Measurements from ENCODE around the gene HOXB2. TPM values are rescaled to one million over a fixed set of nuclear protein-coding genes. Genes with fewer than 3 reads are reported as not detected.
A peak's percentile ranks its signal among the peaks of the same experiment; 100 is the strongest.

HOXB2 gene
- total RNA-seq, 1 experiment from 2014 or later = 3.7 TPM

GRCh38 chr17:48593840-48594537 is 49.1 kb upstream of the HOXB2 start (continued):
- TF ChIP-seq, protein P1, sequence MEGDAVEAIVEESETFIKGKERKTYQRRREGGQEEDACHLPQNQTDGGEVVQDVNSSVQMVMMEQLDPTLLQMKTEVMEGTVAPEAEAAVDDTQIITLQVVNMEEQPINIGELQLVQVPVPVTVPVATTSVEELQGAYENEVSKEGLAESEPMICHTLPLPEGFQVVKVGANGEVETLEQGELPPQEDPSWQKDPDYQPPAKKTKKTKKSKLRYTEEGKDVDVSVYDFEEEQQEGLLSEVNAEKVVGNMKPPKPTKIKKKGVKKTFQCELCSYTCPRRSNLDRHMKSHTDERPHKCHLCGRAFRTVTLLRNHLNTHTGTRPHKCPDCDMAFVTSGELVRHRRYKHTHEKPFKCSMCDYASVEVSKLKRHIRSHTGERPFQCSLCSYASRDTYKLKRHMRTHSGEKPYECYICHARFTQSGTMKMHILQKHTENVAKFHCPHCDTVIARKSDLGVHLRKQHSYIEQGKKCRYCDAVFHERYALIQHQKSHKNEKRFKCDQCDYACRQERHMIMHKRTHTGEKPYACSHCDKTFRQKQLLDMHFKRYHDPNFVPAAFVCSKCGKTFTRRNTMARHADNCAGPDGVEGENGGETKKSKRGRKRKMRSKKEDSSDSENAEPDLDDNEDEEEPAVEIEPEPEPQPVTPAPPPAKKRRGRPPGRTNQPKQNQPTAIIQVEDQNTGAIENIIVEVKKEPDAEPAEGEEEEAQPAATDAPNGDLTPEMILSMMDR (IDR thresholded peaks at IDR 0.05) = peak; percentile 90
- TF ChIP-seq ARID4B (CRISPR knock-in tag; IDR thresholded peaks at IDR 0.05; ENCODE audit: borderline replicate concordance) (no peak), CDX4 (CRISPR knock-in tag; IDR thresholded peaks at IDR 0.05; ENCODE audit: borderline replicate concordance) (no peak), ZNF317 (CRISPR knock-in tag; IDR thresholded peaks at IDR 0.05; ENCODE audit: borderline replicate concordance, low read depth) (no peak), E2F5 (CRISPR knock-in tag; IDR thresholded peaks at IDR 0.05) (no peak), ATF2 (CRISPR knock-in tag; IDR thresholded peaks at IDR 0.05; ENCODE audit: borderline replicate concordance, low read depth) (no peak), GRHL2 (CRISPR knock-in tag; IDR thresholded peaks at IDR 0.05; ENCODE audit: insufficient replicate concordance, severe bottlenecking) (no peak), RELA (CRISPR knock-in tag; IDR thresholded peaks at IDR 0.05; ENCODE audit: borderline replicate concordance) (no peak), HMGXB4 (CRISPR knock-in tag; IDR thresholded peaks at IDR 0.05) (0 out of 2 replicates have a peak, but pooled peaks have one; percentile 39), ZNF423 (CRISPR knock-in tag; IDR thresholded peaks at IDR 0.05) (peak; percentile 72), OVOL2 (CRISPR knock-in tag; IDR thresholded peaks at IDR 0.05; ENCODE audit: borderline replicate concordance) (no peak), GTF2I (CRISPR knock-in tag; conservative IDR thresholded peaks at IDR 0.05) (no peak), ELF4 (CRISPR knock-in tag; IDR thresholded peaks at IDR 0.05; ENCODE audit: low read depth) (no peak), NR2C2 (CRISPR knock-in tag; IDR thresholded peaks at IDR 0.05) (no peak), PRDM15 (CRISPR knock-in tag; IDR thresholded peaks at IDR 0.05) (peak; percentile 41; the same call in 1 of the 2 replicates), ESRRA (CRISPR knock-in tag; IDR thresholded peaks at IDR 0.05; ENCODE audit: borderline replicate concordance) (no peak), NFATC4 (CRISPR knock-in tag; IDR thresholded peaks at IDR 0.05) (no peak), SMAD3 (CRISPR knock-in tag; IDR thresholded peaks at IDR 0.05; ENCODE audit: borderline replicate concordance) (no peak)
- TF ChIP-seq, protein P2, sequence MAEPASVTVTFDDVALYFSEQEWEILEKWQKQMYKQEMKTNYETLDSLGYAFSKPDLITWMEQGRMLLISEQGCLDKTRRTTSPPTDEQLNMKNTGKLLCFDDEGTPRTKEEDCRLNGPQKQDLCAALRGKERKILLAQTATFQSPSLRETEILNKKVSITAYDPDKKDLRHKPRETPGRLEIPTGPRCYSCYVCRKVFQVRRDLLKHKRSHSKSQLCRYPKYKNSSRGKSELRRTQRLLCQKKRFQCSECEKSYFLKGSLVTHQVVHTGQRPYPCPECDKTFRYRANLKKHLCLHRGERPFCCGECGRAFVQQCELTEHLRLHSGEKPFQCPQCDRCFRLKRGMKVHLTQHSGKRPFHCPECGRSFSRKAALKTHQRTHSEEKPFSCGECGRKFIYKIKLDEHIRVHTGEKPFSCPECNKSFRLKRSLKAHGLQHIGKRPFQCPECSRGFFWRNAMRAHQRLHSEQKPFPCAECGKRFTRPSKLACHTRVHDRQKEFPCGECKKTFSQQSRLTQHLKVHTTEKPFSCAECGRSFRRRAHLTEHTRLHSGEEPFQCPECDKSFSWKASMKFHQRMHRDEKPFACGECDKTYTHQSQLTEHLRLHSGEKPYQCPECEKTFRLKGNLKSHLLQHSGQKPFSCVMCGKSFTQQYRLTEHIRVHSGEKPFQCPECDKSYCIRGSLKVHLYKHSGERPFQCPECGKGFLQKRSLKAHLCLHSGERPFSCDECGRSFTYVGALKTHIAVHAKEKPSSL (CRISPR knock-in tag; conservative IDR thresholded peaks at IDR 0.05) = no peak

All from WTC11 (cell line).